K562 (cell line): Measurements from ENCODE around the gene SLC37A4. TPM values are rescaled to one million over a fixed set of nuclear protein-coding genes. Genes with fewer than 3 reads are reported as not detected.
"Not testable (repeated sequence)": the region's sequence is repeated elsewhere in the genome, so short reads cannot be mapped to it uniquely, and the experiment has no call there.

Experiments used
- ATAC-seq: fragments of 200-7000 bp; cut with Tn5 transposase; 3 replicates; pipeline ENCODE4 v1.9.1; 2020; ENCODE audit warnings: moderate library complexity
- BruUV-seq: library from RNA; stranded (reverse); fragments of 400-500 nt; replicated peaks from 2 replicates; lab custom pipeline; 2021; lab: Mats Ljungman, UMichigan
- CTCF ChIA-PET: fragments of 300-600 bp; formaldehyde crosslinking; extraction: SDS; loops from one replicate; lab custom pipeline; 2021; ENCODE audit warnings: low intra/inter-chr PET ratio; lab: Yijun Ruan, JAX
- POLR2A ChIA-PET: fragments of 300-600, 350-650 bp; sonication (Branson Sonifier 250); formaldehyde crosslinking; extraction: SDS; loops from one replicate; lab custom pipeline; 2021; ENCODE audit warnings: antibody characterized with exemption, inconsistent platforms; lab: Yijun Ruan, JAX
- DNase-seq, 4 experiments: peaks; one replicate each; pipeline versions ENCODE4 v3.0.0 to v3.0.0-alpha.2; 2011 to 2018; ENCODE audit warnings: low spot score in 3 of 4, mixed read lengths in 3 of 4; ENCODE audit errors: extremely low read depth in 1 of 4
- FAIRE-seq: peaks from 2 replicates; lab custom pipeline; 2011; peaks lifted over from hg19 to GRCh38; lab: Jason Lieb, UNC
- H2AFZ ChIP-seq: 2 replicates; pipeline ENCODE4 v1.6.0; 2011; ENCODE audit warnings: low read depth, low read length, control low read depth, inconsistent platforms
- H3K27ac ChIP-seq: fragments of 200-600 bp; 3 replicates; pipeline ENCODE4 v1.8.0; 2011; ENCODE audit warnings: low read depth, mild to moderate bottlenecking, control low read depth, inconsistent platforms, low read length, moderate library complexity, mixed read lengths; ENCODE audit errors: extremely low read depth
- H3K27me3 ChIP-seq, 2 experiments: fragments of 300-600 bp in 1 of 2; 2 replicates in 1 of 2; 3 replicates in 1 of 2; pipeline versions ENCODE4 v1.6.0 to v1.8.0; 2011; ENCODE audit warnings: inconsistent platforms in 2 of 2, low read length in 2 of 2, mild to moderate bottlenecking in 1 of 2, mixed read lengths in 1 of 2, moderate library complexity in 1 of 2; ENCODE audit not compliant: control insufficient read depth in 2 of 2, insufficient read depth in 2 of 2
- H3K36me3 ChIP-seq: fragments of 300-600 bp; 3 replicates; pipeline ENCODE4 v1.8.0; 2011; ENCODE audit warnings: mild to moderate bottlenecking, low read length, inconsistent platforms; ENCODE audit not compliant: control insufficient read depth, insufficient read depth
- H3K4me1 ChIP-seq, 2 experiments: fragments of 200-600 bp in 1 of 2; replicated peaks in 1 of 2; 2 replicates in 1 of 2; 3 replicates in 1 of 2; pipeline versions ENCODE4 v1.5.1 to v1.8.0; 2011; ENCODE audit warnings: inconsistent platforms in 2 of 2, low read length in 2 of 2, mild to moderate bottlenecking in 1 of 2, mixed read lengths in 1 of 2, moderate library complexity in 1 of 2; ENCODE audit not compliant: control insufficient read depth in 2 of 2, insufficient read depth in 2 of 2
- H3K4me2 ChIP-seq: 2 replicates; pipeline ENCODE4 v1.6.1; 2011; ENCODE audit warnings: low read length, control low read depth, inconsistent platforms, mixed read lengths; ENCODE audit not compliant: insufficient read depth
- H3K4me3 ChIP-seq: fragments of 200-600 bp; sonication (generic), shearing (Covaris generic); 2 replicates; pipeline ENCODE4 v1.5.1; 2016; ENCODE audit warnings: control low read depth, inconsistent platforms
- H3K79me2 ChIP-seq: fragments of 200-600 bp; 3 replicates; pipeline ENCODE4 v1.8.0; 2011; ENCODE audit warnings: low read length, inconsistent platforms; ENCODE audit not compliant: control insufficient read depth, insufficient read depth
- H3K9ac ChIP-seq, 2 experiments: 2 replicates each; pipeline versions ENCODE4 v1.6.0 to v1.6.1; 2011; ENCODE audit warnings: low read depth in 2 of 2, low read length in 2 of 2, control low read depth in 1 of 2, inconsistent platforms in 1 of 2, mild to moderate bottlenecking in 1 of 2, mixed read lengths in 1 of 2; ENCODE audit not compliant: insufficient read depth in 1 of 2
- H3K9me1 ChIP-seq: one replicate; pipeline ENCODE4 v1.6.0; 2011; ENCODE audit warnings: inconsistent platforms, mild to moderate bottlenecking, low read length, moderate library complexity; ENCODE audit not compliant: control insufficient read depth, insufficient read depth
- H3K9me3 ChIP-seq: replicated peaks from 2 replicates; pipeline ENCODE4 v1.5.1; 2011; ENCODE audit warnings: low read depth, low read length, inconsistent platforms; ENCODE audit not compliant: control insufficient read depth, insufficient read depth
- H4K20me1 ChIP-seq: replicated peaks from 2 replicates; pipeline ENCODE4 v1.6.1; 2011; ENCODE audit warnings: low read length, inconsistent platforms, mixed read lengths; ENCODE audit not compliant: control insufficient read depth, insufficient read depth
- POLR2G ChIP-seq: fragments of 200-400 bp; formaldehyde crosslinking; IDR thresholded peaks from 2 replicates; pipeline ENCODE4 v1.6.1; 2017; ENCODE audit warnings: low read depth, mild to moderate bottlenecking, antibody characterized with exemption, low read length, moderate library complexity
- ZNF740 ChIP-seq, 3 experiments: fragments of 200-800 bp in 1 of 3; sonication (Bioruptor generic) in 1 of 3; sonication (generic) in 1 of 3; formaldehyde crosslinking in 1 of 3; IDR thresholded peaks; 2 replicates each; pipeline versions ENCODE4 v1.6.1 to v1.8.0; 2016 to 2022; ENCODE audit warnings: mild to moderate bottlenecking in 2 of 3, missing compliant biosample characterization in 2 of 3, missing genetic modification characterization in 2 of 3, missing genetic modification reagents in 1 of 3
- WGBS: fragments of 100-300 bp; shearing (Covaris generic); methylation state at CpG from one replicate; pipeline ENCODE4 v1.1.6; 2016; ENCODE audit warnings: low coverage, mixed read lengths; ENCODE audit not compliant: insufficient coverage; ENCODE audit errors: missing lambda C conversion rate; 5-methylcytosine and 5-hydroxymethylcytosine counted together
- in situ Hi-C: fragments of 300-500 bp; cut with MboI; formaldehyde crosslinking; loops from 4 replicates; pipeline ENCODE4 v1.15.0; 2018; ENCODE audit warnings: inconsistent platforms, mixed read lengths
- intact Hi-C: fragments of 100-400 bp; cut with micrococcal nuclease; formaldehyde crosslinking; loops from 2 replicates; pipeline ENCODE4 v1.14.2; 2022
- polyA plus RNA-seq, 8 experiments: library from polyadenylated mRNA; depleted of rRNA in 4 of 8; stranded (reverse) in 5 of 8; unstranded in 3 of 8; fragments of >200 nt; fragmentation: Nextera tagmentation in 2 of 8; fragmentation: Illumina TruSeq in 1 of 8; extraction: Ambion mirVana in 2 of 8; extraction: Trizol in 1 of 8; gene quantifications; 2 replicates each; pipeline versions ENCODE4 v1.2.1 to v1.2.3, GENCODE V29; 2011 to 2014; ENCODE audit warnings: inconsistent platforms in 1 of 8, missing spikeins in 1 of 8
- total RNA-seq, 7 experiments: library from RNA; depleted of rRNA in 6 of 7; stranded (reverse); fragments of >200 nt in 6 of 7; fragmentation: Illumina TruSeq in 2 of 7; extraction: Trizol in 2 of 7; gene quantifications; 2 replicates each; pipeline versions ENCODE4 v1.2.1 to v1.2.3, GENCODE V29; 2011 to 2021; ENCODE audit warnings: low replicate concordance in 1 of 7

Gene SLC37A4
- total and polyA plus RNA-seq, 9 of the 15 experiments (the other 6 are each of a cell fraction or from before 2014, with no cell fraction given) = 24.7 to 73.9 (median 40.7) TPM

GRCh38 chr11:118996926-118997626 lies 33.6 kb downstream of the SLC37A4 start (continued):
- no peak for TF ChIP-seq ZNF740 (CRISPR knock-in tag; IDR thresholded peaks at IDR 0.05)
- 0 out of 4 replicates have a peak, but pooled peaks of 1 of the 2 experiments have one; percentile 22 for TF ChIP-seq ZNF740 (tag; IDR thresholded peaks at IDR 0.05)

DNA sequence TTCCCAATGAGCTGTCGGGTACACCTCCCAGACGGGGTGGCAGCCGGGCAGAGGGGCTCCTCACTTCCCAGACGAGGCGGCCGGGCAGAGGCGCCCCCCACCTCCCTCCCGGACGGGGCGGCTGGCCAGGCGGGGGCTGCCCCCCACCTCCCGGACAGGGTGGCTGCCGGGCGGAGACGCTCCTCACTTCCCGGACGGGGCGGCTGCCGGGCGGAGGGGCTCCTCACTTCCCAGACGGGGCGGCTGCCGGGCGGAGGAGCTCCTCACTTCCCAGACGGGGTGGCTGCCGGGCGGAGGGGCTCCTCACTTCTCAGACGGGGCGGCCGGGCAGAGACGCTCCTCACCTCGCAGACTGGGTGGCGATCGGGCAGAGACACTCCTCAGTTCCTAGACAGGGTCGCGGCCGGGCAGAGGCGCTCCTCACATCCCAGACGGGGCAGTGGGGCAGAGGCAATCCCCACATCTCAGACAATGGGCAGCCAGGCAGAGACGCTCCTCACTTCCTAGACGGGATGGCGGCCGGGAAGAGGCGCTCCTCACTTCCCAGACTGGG lies 39.1 kb downstream of the SLC37A4 start:
- POLR2A ChIA-PET, H3K4me1 ChIP-seq, H3K4me2 ChIP-seq, H3K27me3 ChIP-seq, H3K36me3 ChIP-seq, H4K20me1 ChIP-seq, H3K4me3 ChIP-seq, intact Hi-C loops, H3K9me1 ChIP-seq, ATAC-seq, H3K27ac ChIP-seq, H3K9me3 ChIP-seq, FAIRE-seq, H2AFZ ChIP-seq, BruUV-seq, H3K79me2 ChIP-seq, DNase-seq, CTCF ChIA-PET, H3K9ac ChIP-seq, in situ Hi-C loops: not testable (repeated sequence)
- TF ChIP-seq POLR2G = 0 out of 2 replicates have a peak, but pooled peaks have one; percentile 29
- WGBS = 95% methylated on average over 14 of the region's 44 CpGs
